ENCODE data around the gene DSC1.

DNA sequence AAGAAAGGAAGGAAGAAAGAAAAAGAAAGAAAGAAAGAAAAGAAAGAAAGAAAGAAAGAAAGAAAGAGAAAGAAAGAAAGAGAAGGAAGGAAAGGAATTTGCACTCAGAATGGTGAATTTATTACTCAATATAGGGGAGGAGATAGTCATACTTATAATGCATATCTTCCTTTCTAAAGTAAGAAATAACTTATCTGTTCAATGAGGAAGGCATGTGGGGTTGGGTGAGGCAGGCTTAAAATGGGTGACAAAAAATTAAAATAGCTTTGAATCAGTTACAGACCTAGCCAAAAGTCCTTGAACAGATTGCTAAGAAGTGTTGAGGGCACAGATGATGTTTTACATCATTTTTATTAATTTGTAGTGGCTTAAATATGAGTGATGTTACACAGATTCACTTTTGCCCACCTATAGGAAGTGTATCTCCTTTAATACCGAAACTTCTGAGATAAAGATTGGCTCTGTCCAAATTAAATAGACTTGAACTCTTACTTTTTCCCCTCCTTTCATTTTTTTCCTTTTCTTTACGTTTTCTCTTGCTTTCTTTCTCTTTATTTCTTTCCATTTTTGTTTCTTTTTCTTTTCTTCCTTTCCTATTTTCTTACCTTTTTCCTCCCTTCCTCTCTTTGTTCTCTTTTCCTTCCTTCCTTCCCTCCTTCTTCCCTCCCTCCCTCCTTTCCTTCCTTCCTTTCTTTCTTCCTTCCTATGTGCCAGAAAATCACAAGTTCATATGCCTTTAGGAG lies 45.6 kb downstream of the DSC1 start:
- TF ChIP-seq, protein P1, sequence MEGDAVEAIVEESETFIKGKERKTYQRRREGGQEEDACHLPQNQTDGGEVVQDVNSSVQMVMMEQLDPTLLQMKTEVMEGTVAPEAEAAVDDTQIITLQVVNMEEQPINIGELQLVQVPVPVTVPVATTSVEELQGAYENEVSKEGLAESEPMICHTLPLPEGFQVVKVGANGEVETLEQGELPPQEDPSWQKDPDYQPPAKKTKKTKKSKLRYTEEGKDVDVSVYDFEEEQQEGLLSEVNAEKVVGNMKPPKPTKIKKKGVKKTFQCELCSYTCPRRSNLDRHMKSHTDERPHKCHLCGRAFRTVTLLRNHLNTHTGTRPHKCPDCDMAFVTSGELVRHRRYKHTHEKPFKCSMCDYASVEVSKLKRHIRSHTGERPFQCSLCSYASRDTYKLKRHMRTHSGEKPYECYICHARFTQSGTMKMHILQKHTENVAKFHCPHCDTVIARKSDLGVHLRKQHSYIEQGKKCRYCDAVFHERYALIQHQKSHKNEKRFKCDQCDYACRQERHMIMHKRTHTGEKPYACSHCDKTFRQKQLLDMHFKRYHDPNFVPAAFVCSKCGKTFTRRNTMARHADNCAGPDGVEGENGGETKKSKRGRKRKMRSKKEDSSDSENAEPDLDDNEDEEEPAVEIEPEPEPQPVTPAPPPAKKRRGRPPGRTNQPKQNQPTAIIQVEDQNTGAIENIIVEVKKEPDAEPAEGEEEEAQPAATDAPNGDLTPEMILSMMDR (IDR thresholded peaks at IDR 0.05; ENCODE audit: low read length) = no peak
- no peak for TF ChIP-seq EZH2 (IDR thresholded peaks at IDR 0.05; ENCODE audit: borderline replicate concordance, low read length)
